Endothelial cell (in vitro differentiated cells): Measurements from ENCODE around the gene TKT. TPM values are rescaled to one million over a fixed set of nuclear protein-coding genes. Genes with fewer than 3 reads are reported as not detected.

Experiments
- DNase-seq: peaks from one replicate; pipeline ENCODE4 v3.0.0; 2021; ENCODE audit warnings: low spot score
- H3K27ac Mint-ChIP-seq: one replicate; pipeline ENCODE4 v1.8.0; 2021; ENCODE audit warnings: mixed read lengths, inconsistent platforms; ENCODE audit not compliant: unreplicated experiment
- H3K27me3 Mint-ChIP-seq: one replicate; pipeline ENCODE4 v1.8.0; 2021; ENCODE audit warnings: mild to moderate bottlenecking, moderate library complexity, mixed read lengths, inconsistent platforms; ENCODE audit not compliant: unreplicated experiment
- H3K36me3 Mint-ChIP-seq: one replicate; pipeline ENCODE4 v1.8.0; 2021; ENCODE audit warnings: mild to moderate bottlenecking, low read depth, mixed read lengths, inconsistent platforms; ENCODE audit not compliant: unreplicated experiment
- H3K4me1 Mint-ChIP-seq: one replicate; pipeline ENCODE4 v1.8.0; 2021; ENCODE audit warnings: mild to moderate bottlenecking, mixed read lengths, inconsistent platforms; ENCODE audit not compliant: unreplicated experiment
- H3K4me3 Mint-ChIP-seq: one replicate; pipeline ENCODE4 v1.8.0; 2021; ENCODE audit warnings: mild to moderate bottlenecking, mixed read lengths, inconsistent platforms; ENCODE audit not compliant: unreplicated experiment
- H3K9me3 Mint-ChIP-seq: one replicate; pipeline ENCODE4 v1.8.0; 2021; ENCODE audit warnings: mixed read lengths, inconsistent platforms; ENCODE audit not compliant: unreplicated experiment
- CTCF ChIP-seq: fragments of 200-600 bp; sonication (generic); IDR thresholded peaks from one replicate; pipeline ENCODE4 v1.5.0; 2021; ENCODE audit warnings: antibody characterized with exemption; ENCODE audit not compliant: unreplicated experiment
- total RNA-seq: library from RNA; stranded (reverse); fragmentation: NEBNext Ultra II Directional; extraction: Animal tissue kit (Norgen Biotek cat#: 25700); gene quantifications from one replicate; pipeline ENCODE4 v1.2.1, GENCODE V29; 2021; ENCODE audit not compliant: unreplicated experiment

The TKT gene
- total RNA-seq, 1 donor from 2014 or later: 305 TPM

- Mint-ChIP-seq H3K4me1 (peaks cover 9% of the 10 kb centered on the region), H3K9me3 (no peaks in the 10 kb centered on the region), H3K27me3 (peaks cover 7% of the 10 kb centered on the region), H3K4me3 (no peak overlapping the region), H3K36me3 (peaks cover 5% of the 10 kb centered on the region), H3K27ac (no peak overlapping the region)
- TF ChIP-seq CTCF: no peak
- no peak for DNase-seq
Observed at GRCh38 chr3:53202331-53203015, 53.3 kb downstream of the TKT start.

GRCh38 chr3:53200501-53201498 lies 55.0 kb downstream of the TKT start:
- Mint-ChIP-seq H3K27ac (no peak overlapping the region), H3K27me3 (peaks cover 8% of the 10 kb centered on the region), H3K36me3 (peaks cover 5% of the 10 kb centered on the region), H3K4me3 (no peak overlapping the region), H3K9me3 (no peaks in the 10 kb centered on the region), H3K4me1 (peaks cover 9% of the 10 kb centered on the region)
- TF ChIP-seq CTCF: no peak
- no peak for DNase-seq

- Mint-ChIP-seq H3K36me3 (peaks cover 5% of the 10 kb centered on the region), H3K9me3 (no peaks in the 10 kb centered on the region), H3K27ac (no peak overlapping the region), H3K4me3 (no peak overlapping the region), H3K27me3 (peaks cover 11% of the 10 kb centered on the region), H3K4me1 (peaks cover 9% of the 10 kb centered on the region)
- TF ChIP-seq CTCF: no peak
- no peak for DNase-seq
Observed at GRCh38 chr3:53199834-53200233, 56.0 kb downstream of the TKT start.

DNA sequence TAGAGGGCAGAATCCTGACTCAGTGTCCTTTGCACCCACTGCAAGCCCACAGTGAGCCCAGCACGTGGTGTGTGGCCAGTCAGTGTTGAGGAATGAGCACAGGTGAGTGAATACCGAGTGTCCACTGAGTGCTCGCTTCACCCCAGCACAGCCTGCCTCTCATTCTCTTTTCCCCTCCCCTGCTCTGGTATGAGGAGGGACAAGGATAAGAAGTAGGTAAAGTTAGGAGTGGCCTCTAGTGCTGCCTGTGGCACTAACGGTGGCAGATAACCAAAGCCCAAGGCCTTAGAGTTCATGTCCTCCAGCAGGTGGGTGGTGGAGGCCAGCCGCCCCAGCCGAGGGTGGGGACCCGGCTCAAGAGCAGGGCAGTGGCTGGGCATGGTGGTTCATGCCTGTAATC lies 56.8 kb downstream of the TKT start:
- DNase-seq: no peak
- Mint-ChIP-seq H3K27me3 (peaks cover 8% of the 10 kb centered on the region), H3K9me3 (no peaks in the 10 kb centered on the region), H3K4me3 (no peak overlapping the region), H3K36me3 (peaks cover 5% of the 10 kb centered on the region), H3K27ac (no peak overlapping the region), H3K4me1 (peaks cover 10% of the 10 kb centered on the region)
- TF ChIP-seq CTCF: no peak
